ENCODE results near the gene GPBP1L1. TPM values are rescaled to one million over a fixed set of nuclear protein-coding genes. Genes with fewer than 3 reads are reported as not detected.
"Not testable (repeated sequence)": the region's sequence is repeated elsewhere in the genome, so short reads cannot be mapped to it uniquely, and the experiment has no call there.

Gene GPBP1L1
- total RNA-seq, 2 experiments from 2014 or later = 130 to 134 TPM

- CTCF ChIA-PET = interaction anchor here (1.5 kb wide), 1 partner anchor 11 kb away, joined by 5 read pairs; no protein-coding TSS in a partner anchor
- DNase-seq, H3K27me3 Mint-ChIP-seq, H3K4me3 Mint-ChIP-seq, H3K9me3 Mint-ChIP-seq, H3K27ac Mint-ChIP-seq: not testable (repeated sequence)
- H3K36me3 Mint-ChIP-seq (ENCODE audit: low read depth) = peaks cover 45% of the 10 kb centered on the region
- H3K4me1 Mint-ChIP-seq = peaks cover 23% of the 10 kb centered on the region
- POLR2A ChIA-PET = interaction anchor here (1.0 kb wide), 1 partner anchor 194 kb away, joined by 3 read pairs; the partner anchor contains the start of gene MMACHC
Measured at GRCh38 chr1:45693811-45694210, 7.5 kb upstream of the GPBP1L1 start.

DNA sequence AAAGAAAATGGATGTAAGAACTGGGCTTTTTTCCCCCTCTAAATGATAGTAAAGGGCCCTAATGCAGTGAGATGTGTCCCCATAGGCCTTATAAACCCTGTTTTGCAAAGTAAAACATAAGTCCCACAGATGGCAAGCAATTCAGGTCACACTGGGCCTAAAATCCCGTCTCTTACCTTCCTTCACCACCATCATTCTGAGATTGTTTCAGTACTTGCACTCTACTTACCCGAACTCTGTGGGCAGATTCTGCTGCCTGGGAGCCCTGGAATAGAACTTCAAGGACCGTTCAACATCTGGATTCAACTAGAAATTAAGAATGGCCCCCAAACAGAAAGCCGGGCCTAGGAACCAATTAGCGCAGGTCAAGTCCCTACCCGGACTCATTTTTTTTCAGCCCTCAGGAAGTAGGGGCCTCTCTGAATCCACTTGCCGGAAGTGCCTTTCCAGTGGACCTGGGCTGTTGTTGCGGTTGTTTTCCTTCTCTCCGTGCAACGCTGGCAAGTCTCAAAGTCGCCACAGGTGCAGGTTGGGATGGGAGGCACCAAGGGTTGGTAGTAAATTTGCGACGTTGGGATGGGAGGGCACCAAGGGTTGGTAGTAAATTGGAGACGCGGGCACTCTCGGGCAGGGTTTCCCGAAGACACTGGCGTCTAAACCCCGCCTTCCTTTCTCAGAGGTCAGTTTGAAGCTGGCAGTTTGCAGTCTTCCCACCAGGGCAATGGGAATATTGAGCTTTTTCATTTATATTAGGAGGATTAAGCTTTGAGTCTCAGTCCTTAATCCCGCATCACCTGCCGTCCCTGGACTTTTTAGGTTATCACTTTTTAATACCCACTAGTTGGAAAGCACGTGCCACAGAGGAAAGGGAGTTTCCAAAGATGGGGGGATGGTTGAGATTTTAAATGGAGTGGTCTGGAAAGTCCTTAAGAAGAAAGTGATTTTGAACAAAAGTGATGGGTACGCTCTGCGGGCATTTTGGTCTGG, 1.7 kb upstream of the GPBP1L1 start, which contains the start of gene TMEM69:
TMEM69 (plus strand) TSS at position 428 of the 987 bp plus-strand sequence. CDS start 2,888 bp downstream, outside the sequence.
- Mint-ChIP-seq H3K9me3 (no peaks in the 10 kb centered on the region), H3K27ac (peak within 1 kb of the TSS; percentile 100), H3K4me3 (peak within 1 kb of the TSS; percentile 100), H3K27me3 (no peaks in the 10 kb centered on the region), H3K36me3 (ENCODE audit: low read depth) (peaks cover 44% of the 10 kb centered on the region), H3K4me1 (peaks cover 45% of the 10 kb centered on the region)
- ChIA-PET CTCF (no interaction called here), POLR2A (interaction anchor here (0.5 to 2.7 kb wide), 27 partner anchors 11 to 966 kb away, joined by 3 to 43 read pairs (median 4); partner anchors contain the start of genes HECTD3, IPP, LRRC41 and MAST2)
- DNase-seq = peak; percentile 85

GRCh38 chr1:45687014-45687753, 851 bp upstream of the GPBP1L1 start:
- POLR2A ChIA-PET = interaction anchor here (0.9 to 2.8 kb wide), 19 partner anchors 8 to 965 kb away, joined by 3 to 43 read pairs (median 6); partner anchors contain the start of genes MAST2, NASP and PRDX1
- Mint-ChIP-seq H3K4me1 (peaks cover 52% of the 10 kb centered on the region), H3K4me3 (peak overlapping the region; percentile 100), H3K27me3 (no peaks in the 10 kb centered on the region), H3K27ac (peak overlapping the region; percentile 100), H3K36me3 (ENCODE audit: low read depth) (peaks cover 43% of the 10 kb centered on the region), H3K9me3 (no peaks in the 10 kb centered on the region)
- CTCF ChIA-PET = interaction anchor here (0.6 to 0.9 kb wide), 2 partner anchors 118 to 900 kb away, joined by 3 read pairs; no protein-coding TSS in a partner anchor
- DNase-seq = peak; percentile 98

DNA sequence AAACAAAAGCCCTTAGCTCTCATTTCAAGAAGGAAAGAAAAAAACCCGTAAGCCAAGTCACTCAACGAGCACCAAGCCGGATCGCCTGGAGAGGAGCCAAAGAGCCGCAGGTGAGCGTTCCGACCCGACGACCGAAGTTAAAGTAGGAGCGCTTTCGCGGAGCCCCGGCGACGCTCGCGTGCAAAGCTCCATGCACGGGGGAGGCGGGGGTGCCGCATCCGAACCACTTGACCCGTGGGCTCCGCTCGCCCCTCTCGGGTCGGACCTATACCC, 382 bp downstream of the GPBP1L1 start:
- peak; percentile 63 for DNase-seq
- peaks cover 56% of the 10 kb centered on the region for H3K4me1 Mint-ChIP-seq

GRCh38 chr1:45685308-45686014, 872 bp downstream of the GPBP1L1 start:
- ChIA-PET CTCF (interaction anchor here (0.7 to 1.4 kb wide), 9 partner anchors 15 to 383 kb away, joined by 3 to 5 read pairs (median 3); partner anchors contain the start of gene IPP), POLR2A (interaction anchor here (0.7 to 2.8 kb wide), 34 partner anchors 8 to 964 kb away, joined by 3 to 43 read pairs (median 4); partner anchors contain the start of genes AKR1A1, CCDC163, EIF2B3 and IPP)
- no peaks in the 10 kb centered on the region for H3K27me3 Mint-ChIP-seq
- H3K4me3 Mint-ChIP-seq = peak overlapping the region; percentile 100
- H3K27ac Mint-ChIP-seq = peak overlapping the region; percentile 100
- peaks cover 38% of the 10 kb centered on the region for H3K36me3 Mint-ChIP-seq (ENCODE audit: low read depth)
- no peak for DNase-seq
- H3K9me3 Mint-ChIP-seq = no peaks in the 10 kb centered on the region
- peaks cover 57% of the 10 kb centered on the region for H3K4me1 Mint-ChIP-seq

More for the DNA sequence above, 382 bp downstream of the GPBP1L1 start:
- ChIA-PET POLR2A (interaction anchor here (0.5 to 2.8 kb wide), 37 partner anchors 8 to 964 kb away, joined by 3 to 43 read pairs (median 4); partner anchors contain the start of genes AKR1A1, CCDC163, EIF2B3 and IPP), CTCF (interaction anchor here (0.6 to 1.4 kb wide), 11 partner anchors 16 to 384 kb away, joined by 3 to 5 read pairs (median 3); partner anchors contain the start of gene IPP)
- H3K27ac Mint-ChIP-seq = peak overlapping the region; percentile 100
- H3K36me3 Mint-ChIP-seq (ENCODE audit: low read depth) = peaks cover 39% of the 10 kb centered on the region
- H3K9me3 Mint-ChIP-seq = no peaks in the 10 kb centered on the region
- no peaks in the 10 kb centered on the region for H3K27me3 Mint-ChIP-seq
- H3K4me3 Mint-ChIP-seq = peak overlapping the region; percentile 100

- peaks cover 32% of the 10 kb centered on the region for H3K36me3 Mint-ChIP-seq (ENCODE audit: low read depth)
- ChIA-PET CTCF (no interaction called here), POLR2A (interaction anchor here (0.9 to 2.8 kb wide), 4 partner anchors 11 to 163 kb away, joined by 4 to 14 read pairs (median 5); partner anchors contain the start of genes IPP and PRDX1)
- H3K4me3 Mint-ChIP-seq = peak overlapping the region; percentile 37
- DNase-seq = no peak
- H3K27ac Mint-ChIP-seq = no peak overlapping the region
- no peaks in the 10 kb centered on the region for H3K27me3 Mint-ChIP-seq
- H3K4me1 Mint-ChIP-seq = peaks cover 50% of the 10 kb centered on the region
- no peaks in the 10 kb centered on the region for H3K9me3 Mint-ChIP-seq
Measured at GRCh38 chr1:45684402-45684801, 1.9 kb downstream of the GPBP1L1 start.

DNA sequence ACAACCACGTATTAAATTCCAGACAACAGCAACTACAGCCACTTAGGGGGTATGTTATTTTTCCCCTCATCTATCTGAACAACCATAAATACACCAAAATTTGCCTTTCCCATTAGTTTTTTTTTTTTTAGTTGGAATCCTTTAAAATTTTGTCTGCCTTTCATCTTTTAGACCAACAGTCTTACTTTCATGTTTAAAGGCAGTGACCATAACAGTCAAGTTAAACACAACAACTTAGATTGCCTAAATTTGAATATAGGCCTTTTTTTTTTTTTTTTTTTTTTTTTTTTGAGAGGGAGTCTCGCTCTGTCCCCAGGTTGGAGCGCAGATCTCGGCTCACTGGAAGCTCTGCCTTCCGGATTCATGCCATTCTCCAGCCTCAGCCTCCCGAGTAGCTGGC, 3.4 kb downstream of the GPBP1L1 start:
- POLR2A ChIA-PET = interaction anchor here (1.5 to 1.8 kb wide), 2 partner anchors 99 to 161 kb away, joined by 4 to 6 read pairs; partner anchors contain the start of genes NASP and PRDX1
- CTCF ChIA-PET = no interaction called here
- Mint-ChIP-seq H3K27me3 (no peaks in the 10 kb centered on the region), H3K4me3 (no peak overlapping the region), H3K4me1 (peaks cover 44% of the 10 kb centered on the region), H3K27ac (no peak overlapping the region), H3K9me3 (no peaks in the 10 kb centered on the region), H3K36me3 (ENCODE audit: low read depth) (peaks cover 28% of the 10 kb centered on the region)
- DNase-seq = no peak

GRCh38 chr1:45679123-45679522, 7.2 kb downstream of the GPBP1L1 start:
- Mint-ChIP-seq H3K36me3 (ENCODE audit: low read depth) (peaks cover 18% of the 10 kb centered on the region), H3K4me3 (no peak overlapping the region), H3K27ac (no peak overlapping the region), H3K4me1 (peaks cover 34% of the 10 kb centered on the region), H3K27me3 (no peaks in the 10 kb centered on the region), H3K9me3 (no peaks in the 10 kb centered on the region)
- no peak for DNase-seq
- ChIA-PET CTCF (no interaction called here), POLR2A (interaction anchor here (0.6 kb wide), 1 partner anchor 17 kb away, joined by 3 read pairs; no protein-coding TSS in a partner anchor)

- no peaks in the 10 kb centered on the region for H3K27me3 Mint-ChIP-seq
- H3K4me1 Mint-ChIP-seq = peaks cover 34% of the 10 kb centered on the region
- DNase-seq = no peak
- ChIA-PET POLR2A (interaction anchor here (2.3 kb wide), 1 partner anchor 8 kb away, joined by 10 read pairs; the partner anchor contains the start of gene GPBP1L1), CTCF (no interaction called here)
- no peaks in the 10 kb centered on the region for H3K9me3 Mint-ChIP-seq
- H3K27ac Mint-ChIP-seq = no peak overlapping the region
- H3K36me3 Mint-ChIP-seq (ENCODE audit: low read depth) = peaks cover 19% of the 10 kb centered on the region
- no peak overlapping the region for H3K4me3 Mint-ChIP-seq
Measured at GRCh38 chr1:45678489-45678888, 7.8 kb downstream of the GPBP1L1 start.

DNA sequence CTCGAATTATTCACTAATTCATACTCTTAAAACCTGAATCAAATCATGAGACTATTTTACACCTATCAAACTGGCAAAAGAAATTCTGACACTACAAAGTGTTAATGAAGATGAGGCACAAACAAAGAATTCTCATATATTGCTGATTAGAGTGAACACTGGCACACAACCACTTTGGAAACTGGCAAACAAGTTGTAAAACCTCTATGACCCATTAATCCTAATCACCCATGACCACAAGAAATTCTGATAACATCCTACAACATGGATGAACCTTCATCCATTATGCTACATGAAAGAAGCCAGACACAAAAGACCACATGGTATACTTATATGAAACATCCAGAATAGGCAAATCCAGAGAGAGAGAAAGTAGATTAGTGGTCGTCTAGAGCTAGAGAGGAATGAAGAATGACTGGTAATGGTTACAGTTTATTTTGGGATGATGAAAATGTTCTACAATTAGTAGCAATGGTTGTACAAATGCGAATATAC, 8.5 kb downstream of the GPBP1L1 start:
- H3K4me1 Mint-ChIP-seq = peaks cover 36% of the 10 kb centered on the region
- no peak for DNase-seq
- H3K9me3 Mint-ChIP-seq = no peaks in the 10 kb centered on the region
- H3K36me3 Mint-ChIP-seq (ENCODE audit: low read depth) = peaks cover 24% of the 10 kb centered on the region
- ChIA-PET POLR2A (interaction anchor here (2.3 kb wide), 1 partner anchor 9 kb away, joined by 10 read pairs; the partner anchor contains the start of gene GPBP1L1), CTCF (no interaction called here)
- no peaks in the 10 kb centered on the region for H3K27me3 Mint-ChIP-seq
- H3K27ac Mint-ChIP-seq = no peak overlapping the region
- H3K4me3 Mint-ChIP-seq = no peak overlapping the region

DNA sequence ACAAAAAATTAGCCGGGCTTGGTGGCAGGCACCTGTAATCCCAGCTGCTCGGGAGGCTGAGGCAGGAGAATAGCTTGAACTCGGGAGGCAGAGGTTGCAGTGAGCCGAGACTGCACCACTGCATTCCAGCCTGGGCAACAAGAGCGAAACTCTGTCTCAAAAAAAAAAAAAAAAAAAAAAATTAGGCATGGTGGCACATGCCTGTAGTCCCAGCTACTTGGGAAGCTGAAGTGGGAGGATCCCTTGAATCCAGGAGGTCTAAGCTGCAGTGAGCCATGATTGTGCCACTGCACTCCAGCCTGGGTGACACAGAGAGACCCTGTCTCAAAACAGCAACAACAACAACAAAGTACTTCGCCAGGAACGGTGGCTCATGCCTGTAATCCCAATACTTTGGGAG, 9.8 kb downstream of the GPBP1L1 start:
- H3K9me3 Mint-ChIP-seq, CTCF ChIA-PET, DNase-seq, H3K4me3 Mint-ChIP-seq, H3K27ac Mint-ChIP-seq, H3K27me3 Mint-ChIP-seq: not testable (repeated sequence)
- POLR2A ChIA-PET = interaction anchor here (0.7 to 2.3 kb wide), 3 partner anchors 10 to 286 kb away, joined by 3 to 10 read pairs (median 3); partner anchors contain the start of gene GPBP1L1
- Mint-ChIP-seq H3K4me1 (peaks cover 26% of the 10 kb centered on the region), H3K36me3 (ENCODE audit: low read depth) (peaks cover 27% of the 10 kb centered on the region)

All from activated CD4-positive, alpha-beta memory T cell treated with anti-CD3 and anti-CD28 coated beads, Interleukin-2, amount 10 ng/mL, durations not matched to agents 7 days and 5 days (primary cell).